ENCODE results near the gene XRCC1.

GRCh38 chr19:43578787-43579186 is 3.5 kb upstream of the XRCC1 start:
- no peak for TF ChIP-seq POLR2A (IDR thresholded peaks at IDR 0.05)
- TF ChIP-seq CTCF (IDR thresholded peaks at IDR 0.05), result no peak

Data from body of pancreas (tissue), 4 donors.